Smooth muscle cell (in vitro differentiated cells): ENCODE measurements around the gene KCNAB2. TPM values are rescaled to one million over a fixed set of nuclear protein-coding genes. Genes with fewer than 3 reads are reported as not detected.

Source experiments
- DNase-seq: peaks from one replicate; lab custom pipeline; 2025; ENCODE audit not compliant: unreplicated experiment; lab: John Stamatoyannopoulos, UW
- H2AFZ ChIP-seq: fragments of 200-600 bp; sonication (generic); 2 replicates; pipeline ENCODE4 v1.6.0; 2016; ENCODE audit warnings: antibody characterized with exemption, low read depth, mild to moderate bottlenecking
- H3F3A ChIP-seq: fragments of 200-600 bp; sonication (generic); 2 replicates; pipeline ENCODE4 v1.6.0; 2017; ENCODE audit warnings: antibody characterized with exemption, low read depth
- H3K27ac ChIP-seq: fragments of 200-600 bp; sonication (generic); 2 replicates; pipeline ENCODE4 v1.5.1; 2016; ENCODE audit warnings: low read depth, mild to moderate bottlenecking
- H3K27me3 ChIP-seq: fragments of 200-600 bp; sonication (generic); 2 replicates; pipeline ENCODE4 v1.6.1; 2016; ENCODE audit warnings: low read depth, mild to moderate bottlenecking
- H3K36me3 ChIP-seq: fragments of 200-600 bp; sonication (generic); 2 replicates; pipeline ENCODE4 v1.5.1; 2016; ENCODE audit warnings: low read depth
- H3K4me1 ChIP-seq: fragments of 200-600 bp; sonication (generic); 2 replicates; pipeline ENCODE4 v1.5.1; 2016; ENCODE audit warnings: low read depth
- H3K4me2 ChIP-seq: fragments of 200-600 bp; sonication (generic); 2 replicates; pipeline ENCODE4 v1.6.0; 2016; ENCODE audit warnings: mild to moderate bottlenecking
- H3K4me3 ChIP-seq: fragments of 200-600 bp; sonication (generic); 2 replicates; pipeline ENCODE4 v1.5.1; 2016; ENCODE audit warnings: mild to moderate bottlenecking
- H3K79me2 ChIP-seq: fragments of 200-600 bp; sonication (generic); 2 replicates; pipeline ENCODE4 v1.6.0; 2016; ENCODE audit warnings: low read depth, mild to moderate bottlenecking
- H3K9ac ChIP-seq: fragments of 200-600 bp; sonication (generic); 2 replicates; pipeline ENCODE4 v1.6.0; 2016; ENCODE audit warnings: low read depth
- H3K9me3 ChIP-seq: fragments of 200-600 bp; sonication (generic); replicated peaks from 2 replicates; pipeline ENCODE4 v1.5.1; 2016; ENCODE audit warnings: low read depth
- H4K20me1 ChIP-seq: fragments of 200-600 bp; sonication (generic); 2 replicates; pipeline ENCODE4 v1.6.0; 2016; ENCODE audit warnings: low read depth
- WGBS: methylation state at CpG from one replicate; pipeline ENCODE4 v1.1.7; 2016; ENCODE audit warnings: low lambda C conversion rate; 5-methylcytosine and 5-hydroxymethylcytosine counted together
- polyA plus RNA-seq: library from polyadenylated mRNA; unstranded; fragments of >200 nt; fragmentation: Nextera tagmentation; extraction: Ambion mirVana; gene quantifications from 2 replicates; pipeline ENCODE4 v1.2.1, GENCODE V29; 2016
- total RNA-seq: library from RNA; depleted of rRNA; stranded (reverse); fragments of >200 nt; gene quantifications from 2 replicates; pipeline ENCODE4 v1.2.3, GENCODE V29; 2014
- TF ChIP-seq, protein P1 (sequence below): fragments of 200-600 bp; sonication (generic); IDR thresholded peaks from 2 replicates; pipeline ENCODE4 v1.5.1; 2017; ENCODE audit warnings: borderline replicate concordance, mild to moderate bottlenecking, antibody characterized with exemption; ENCODE audit not compliant: insufficient read depth, poor library complexity, severe bottlenecking

Gene KCNAB2
- total and polyA plus RNA-seq, 2 experiments from 2014 or later, result 3.6 to 3.9 TPM

- no peak for DNase-seq
- no peaks in the 10 kb centered on the region for H3K27me3 ChIP-seq
- no peak overlapping the region for H3K4me3 ChIP-seq
- no peaks in the 10 kb centered on the region for H3K9me3 ChIP-seq
- no peaks in the 10 kb centered on the region for H4K20me1 ChIP-seq
- H3K79me2 ChIP-seq, result no peaks in the 10 kb centered on the region
- H2AFZ ChIP-seq, result no peak overlapping the region
- WGBS, result 82% methylated on average over 9 of the region's 15 CpGs
- TF ChIP-seq, protein P1, sequence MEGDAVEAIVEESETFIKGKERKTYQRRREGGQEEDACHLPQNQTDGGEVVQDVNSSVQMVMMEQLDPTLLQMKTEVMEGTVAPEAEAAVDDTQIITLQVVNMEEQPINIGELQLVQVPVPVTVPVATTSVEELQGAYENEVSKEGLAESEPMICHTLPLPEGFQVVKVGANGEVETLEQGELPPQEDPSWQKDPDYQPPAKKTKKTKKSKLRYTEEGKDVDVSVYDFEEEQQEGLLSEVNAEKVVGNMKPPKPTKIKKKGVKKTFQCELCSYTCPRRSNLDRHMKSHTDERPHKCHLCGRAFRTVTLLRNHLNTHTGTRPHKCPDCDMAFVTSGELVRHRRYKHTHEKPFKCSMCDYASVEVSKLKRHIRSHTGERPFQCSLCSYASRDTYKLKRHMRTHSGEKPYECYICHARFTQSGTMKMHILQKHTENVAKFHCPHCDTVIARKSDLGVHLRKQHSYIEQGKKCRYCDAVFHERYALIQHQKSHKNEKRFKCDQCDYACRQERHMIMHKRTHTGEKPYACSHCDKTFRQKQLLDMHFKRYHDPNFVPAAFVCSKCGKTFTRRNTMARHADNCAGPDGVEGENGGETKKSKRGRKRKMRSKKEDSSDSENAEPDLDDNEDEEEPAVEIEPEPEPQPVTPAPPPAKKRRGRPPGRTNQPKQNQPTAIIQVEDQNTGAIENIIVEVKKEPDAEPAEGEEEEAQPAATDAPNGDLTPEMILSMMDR, result no peak
- H3F3A ChIP-seq, result no peaks in the 10 kb centered on the region
- no peaks in the 10 kb centered on the region for H3K4me1 ChIP-seq
- H3K27ac ChIP-seq, result no peak overlapping the region
- no peak overlapping the region for H3K4me2 ChIP-seq
- no peaks in the 10 kb centered on the region for H3K36me3 ChIP-seq
- H3K9ac ChIP-seq, result no peak overlapping the region
Measured at GRCh38 chr1:6086762-6087376, 41.2 kb downstream of the KCNAB2 start.

- Histone ChIP-seq H3K36me3 (no peaks in the 10 kb centered on the region), H2AFZ (no peak overlapping the region), H3F3A (no peaks in the 10 kb centered on the region), H4K20me1 (no peaks in the 10 kb centered on the region), H3K4me2 (no peak overlapping the region), H3K9me3 (no peaks in the 10 kb centered on the region), H3K79me2 (no peaks in the 10 kb centered on the region), H3K4me1 (no peaks in the 10 kb centered on the region), H3K27ac (no peak overlapping the region), H3K9ac (no peak overlapping the region), H3K27me3 (no peaks in the 10 kb centered on the region), H3K4me3 (no peak overlapping the region)
- TF ChIP-seq, protein P1, result no peak
- WGBS, result 94% methylated on average over 14 of the region's 14 CpGs
- no peak for DNase-seq
Measured at GRCh38 chr1:6087377-6087772, 41.7 kb downstream of the KCNAB2 start.

DNA sequence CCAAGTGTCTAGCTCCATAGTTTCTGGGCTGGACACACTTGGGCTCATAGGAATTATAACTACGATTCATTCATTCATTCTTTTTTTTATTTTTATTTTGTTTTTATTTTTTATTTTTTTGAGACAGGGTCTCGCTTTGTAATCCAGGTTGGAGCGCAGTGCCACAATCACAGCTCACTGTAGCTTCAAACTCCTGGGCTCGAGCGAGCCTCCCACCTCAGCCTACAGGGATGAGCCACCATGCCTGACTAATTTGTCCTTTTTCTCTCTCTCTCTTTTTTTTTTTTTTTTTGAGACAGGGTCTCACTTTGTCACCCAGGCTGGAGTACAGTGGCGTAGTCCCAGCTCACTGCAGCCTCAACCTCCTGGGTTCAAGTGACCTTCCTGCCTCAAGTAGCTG lies 42.3 kb downstream of the KCNAB2 start:
- no peak for DNase-seq
- 94% methylated on average over 6 of the region's 6 CpGs for WGBS
- TF ChIP-seq, protein P1, result no peak

GRCh38 chr1:6088956-6089355 lies 43.3 kb downstream of the KCNAB2 start:
- WGBS, result 88% methylated on average over 19 of the region's 19 CpGs
- Histone ChIP-seq H2AFZ (no peak overlapping the region), H3F3A (no peaks in the 10 kb centered on the region), H3K9ac (no peak overlapping the region), H3K79me2 (no peaks in the 10 kb centered on the region), H4K20me1 (no peaks in the 10 kb centered on the region), H3K4me3 (no peak overlapping the region), H3K27ac (no peak overlapping the region), H3K36me3 (no peaks in the 10 kb centered on the region), H3K9me3 (no peaks in the 10 kb centered on the region), H3K4me1 (no peaks in the 10 kb centered on the region), H3K4me2 (no peak overlapping the region), H3K27me3 (no peaks in the 10 kb centered on the region)
- DNase-seq, result no peak
- TF ChIP-seq, protein P1, result no peak

More for the DNA sequence above, 42.3 kb downstream of the KCNAB2 start:
- no peak overlapping the region for H3K4me2 ChIP-seq
- no peaks in the 10 kb centered on the region for H4K20me1 ChIP-seq
- no peaks in the 10 kb centered on the region for H3K4me1 ChIP-seq
- no peak overlapping the region for H3K27ac ChIP-seq
- no peaks in the 10 kb centered on the region for H3K79me2 ChIP-seq
- H3K27me3 ChIP-seq, result no peaks in the 10 kb centered on the region
- no peak overlapping the region for H2AFZ ChIP-seq
- no peak overlapping the region for H3K4me3 ChIP-seq
- H3K36me3 ChIP-seq, result no peaks in the 10 kb centered on the region
- no peaks in the 10 kb centered on the region for H3K9me3 ChIP-seq
- no peak overlapping the region for H3K9ac ChIP-seq
- no peaks in the 10 kb centered on the region for H3F3A ChIP-seq
